ENCODE measurements around the gene TIMM50. TPM values are rescaled to one million over a fixed set of nuclear protein-coding genes. Genes with fewer than 3 reads are reported as not detected.

TIMM50 gene
- total and polyA plus RNA-seq, 2 donors = 44.0 to 49.3 TPM

GRCh38 chr19:39465956-39466747, 14.5 kb upstream of the TIMM50 start:
- DNase-seq (ENCODE audit: low read depth in 6 of 9, low spot score in 9 of 9) = no peak
- H3K9me3 ChIP-seq (ENCODE audit: control insufficient read depth in 2 of 2, insufficient read depth in 1 of 2, low read length in 1 of 2) = no peaks in the 10 kb centered on the region
- H3K27me3 ChIP-seq (ENCODE audit: control insufficient read depth in 2 of 2, insufficient read depth in 1 of 2, low read length in 1 of 2) = no peaks in the 10 kb centered on the region
- H3K4me3 ChIP-seq (ENCODE audit: low read length in 2 of 2) = no peak overlapping the region
- no peaks in the 10 kb centered on the region for H3K4me1 ChIP-seq (ENCODE audit: control insufficient read depth in 2 of 2, insufficient read depth in 2 of 2, low read length in 2 of 2)
- 99% methylated on average over 18 of the region's 18 CpGs for WGBS
- no peak overlapping the region for H3K27ac ChIP-seq (ENCODE audit: low read depth in 1 of 2, low read length in 1 of 2)
- peaks cover 71 to 74% of the 10 kb centered on the region in 2 donors for H3K36me3 ChIP-seq (ENCODE audit: control insufficient read depth in 2 of 2, insufficient read depth in 2 of 2, low read length in 1 of 2)

GRCh38 chr19:39467941-39468340, 12.7 kb upstream of the TIMM50 start:
- 99% methylated on average over 7 of the region's 7 CpGs for WGBS
- no peak for DNase-seq (ENCODE audit: low read depth in 6 of 9, low spot score in 9 of 9)
- H3K4me3 ChIP-seq (ENCODE audit: low read length in 2 of 2) = no peak overlapping the region
- peaks cover 85 to 86% of the 10 kb centered on the region in 2 donors for H3K36me3 ChIP-seq (ENCODE audit: control insufficient read depth in 2 of 2, insufficient read depth in 2 of 2, low read length in 1 of 2)
- H3K4me1 ChIP-seq (ENCODE audit: control insufficient read depth in 2 of 2, insufficient read depth in 2 of 2, low read length in 2 of 2) = no peaks in the 10 kb centered on the region
- no peaks in the 10 kb centered on the region for H3K27me3 ChIP-seq (ENCODE audit: control insufficient read depth in 2 of 2, insufficient read depth in 1 of 2, low read length in 1 of 2)
- no peaks in the 10 kb centered on the region for H3K9me3 ChIP-seq (ENCODE audit: control insufficient read depth in 2 of 2, insufficient read depth in 1 of 2, low read length in 1 of 2)
- H3K27ac ChIP-seq (ENCODE audit: low read depth in 1 of 2, low read length in 1 of 2) = no peak overlapping the region

GRCh38 chr19:39469036-39469435, 11.6 kb upstream of the TIMM50 start:
- H3K4me3 ChIP-seq (ENCODE audit: low read length in 2 of 2) = no peak overlapping the region
- H3K4me1 ChIP-seq (ENCODE audit: control insufficient read depth in 2 of 2, insufficient read depth in 2 of 2, low read length in 2 of 2) = no peaks in the 10 kb centered on the region
- H3K36me3 ChIP-seq (ENCODE audit: control insufficient read depth in 2 of 2, insufficient read depth in 2 of 2, low read length in 1 of 2) = peaks cover 94 to 95% of the 10 kb centered on the region in 2 donors
- no peak for DNase-seq (ENCODE audit: low read depth in 6 of 9, low spot score in 9 of 9)
- WGBS = 97% methylated on average over 11 of the region's 11 CpGs
- no peaks in the 10 kb centered on the region for H3K9me3 ChIP-seq (ENCODE audit: control insufficient read depth in 2 of 2, insufficient read depth in 1 of 2, low read length in 1 of 2)
- no peaks in the 10 kb centered on the region for H3K27me3 ChIP-seq (ENCODE audit: control insufficient read depth in 2 of 2, insufficient read depth in 1 of 2, low read length in 1 of 2)
- no peak overlapping the region for H3K27ac ChIP-seq (ENCODE audit: low read depth in 1 of 2, low read length in 1 of 2)

DNA sequence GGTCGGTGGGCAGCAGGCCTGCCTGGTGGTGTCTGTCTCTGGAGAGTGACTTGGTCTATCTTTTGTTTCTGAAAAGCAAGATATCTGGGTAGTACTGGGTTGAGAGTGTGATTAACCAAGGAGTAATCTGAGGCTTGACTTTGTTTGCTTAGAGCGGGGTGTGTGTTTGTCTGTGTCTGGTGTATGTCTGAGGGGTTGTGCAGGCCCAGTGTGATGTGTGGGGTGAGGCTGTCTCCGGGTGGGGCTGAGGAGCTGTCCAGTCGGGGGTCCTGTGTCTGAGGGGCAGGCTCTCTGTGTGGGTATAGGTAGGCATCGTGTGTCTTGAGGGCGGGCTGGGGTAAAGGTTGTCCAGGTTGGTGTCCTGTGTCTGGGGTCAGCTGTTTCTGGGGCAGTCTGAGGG, 11.1 kb upstream of the TIMM50 start:
- Histone ChIP-seq H3K27me3 (ENCODE audit: control insufficient read depth in 2 of 2, insufficient read depth in 1 of 2, low read length in 1 of 2) (no peaks in the 10 kb centered on the region), H3K36me3 (ENCODE audit: control insufficient read depth in 2 of 2, insufficient read depth in 2 of 2, low read length in 1 of 2) (peaks cover 95 to 97% of the 10 kb centered on the region in 2 donors), H3K27ac (ENCODE audit: low read depth in 1 of 2, low read length in 1 of 2) (no peak overlapping the region), H3K9me3 (ENCODE audit: control insufficient read depth in 2 of 2, insufficient read depth in 1 of 2, low read length in 1 of 2) (no peaks in the 10 kb centered on the region), H3K4me1 (ENCODE audit: control insufficient read depth in 2 of 2, insufficient read depth in 2 of 2, low read length in 2 of 2) (no peaks in the 10 kb centered on the region), H3K4me3 (ENCODE audit: low read length in 2 of 2) (no peak overlapping the region)
- DNase-seq (ENCODE audit: low read depth in 6 of 9, low spot score in 9 of 9) = no peak
- WGBS = 98% methylated on average over 6 of the region's 6 CpGs

DNA sequence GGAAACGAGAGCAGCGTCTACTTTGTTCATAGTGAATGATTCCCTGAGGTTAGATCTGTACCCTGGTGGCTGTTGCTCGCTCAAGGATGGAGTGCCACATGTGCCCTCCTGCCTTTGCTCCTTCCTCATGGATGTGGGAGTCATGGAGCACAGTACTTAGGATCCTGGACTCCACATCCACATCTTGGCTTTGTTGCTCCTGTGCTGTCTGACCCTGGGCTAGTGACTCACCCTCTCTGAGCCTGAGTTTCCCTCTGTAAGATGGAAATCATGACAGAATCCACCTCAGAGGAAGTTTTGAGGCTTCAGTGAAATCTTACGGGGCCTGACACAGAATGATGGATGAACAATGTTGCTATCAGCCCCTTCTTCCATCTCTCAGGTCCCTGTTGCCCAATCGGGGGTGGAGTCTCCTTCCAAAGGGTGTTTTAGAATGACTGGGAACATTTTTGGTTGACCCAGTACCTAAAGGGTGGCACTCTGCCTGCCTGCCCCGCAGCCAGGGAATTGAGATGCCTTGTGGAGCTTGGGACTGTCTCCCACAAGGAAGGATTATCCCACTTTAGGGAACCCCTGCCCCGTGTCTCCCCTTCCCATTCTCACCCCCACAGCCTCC, 9.8 kb upstream of the TIMM50 start:
- Histone ChIP-seq H3K4me1 (ENCODE audit: control insufficient read depth in 2 of 2, insufficient read depth in 2 of 2, low read length in 2 of 2) (no peaks in the 10 kb centered on the region), H3K9me3 (ENCODE audit: control insufficient read depth in 2 of 2, insufficient read depth in 1 of 2, low read length in 1 of 2) (peaks cover 0 to 3% of the 10 kb centered on the region in 2 donors), H3K4me3 (ENCODE audit: low read length in 2 of 2) (no peak overlapping the region), H3K27ac (ENCODE audit: low read depth in 1 of 2, low read length in 1 of 2) (no peak overlapping the region), H3K36me3 (ENCODE audit: control insufficient read depth in 2 of 2, insufficient read depth in 2 of 2, low read length in 1 of 2) (peaks cover 92 to 96% of the 10 kb centered on the region in 2 donors), H3K27me3 (ENCODE audit: control insufficient read depth in 2 of 2, insufficient read depth in 1 of 2, low read length in 1 of 2) (no peaks in the 10 kb centered on the region)
- WGBS = 96% methylated on average over 7 of the region's 7 CpGs
- DNase-seq (ENCODE audit: low read depth in 6 of 9, low spot score in 9 of 9) = no peak

DNA sequence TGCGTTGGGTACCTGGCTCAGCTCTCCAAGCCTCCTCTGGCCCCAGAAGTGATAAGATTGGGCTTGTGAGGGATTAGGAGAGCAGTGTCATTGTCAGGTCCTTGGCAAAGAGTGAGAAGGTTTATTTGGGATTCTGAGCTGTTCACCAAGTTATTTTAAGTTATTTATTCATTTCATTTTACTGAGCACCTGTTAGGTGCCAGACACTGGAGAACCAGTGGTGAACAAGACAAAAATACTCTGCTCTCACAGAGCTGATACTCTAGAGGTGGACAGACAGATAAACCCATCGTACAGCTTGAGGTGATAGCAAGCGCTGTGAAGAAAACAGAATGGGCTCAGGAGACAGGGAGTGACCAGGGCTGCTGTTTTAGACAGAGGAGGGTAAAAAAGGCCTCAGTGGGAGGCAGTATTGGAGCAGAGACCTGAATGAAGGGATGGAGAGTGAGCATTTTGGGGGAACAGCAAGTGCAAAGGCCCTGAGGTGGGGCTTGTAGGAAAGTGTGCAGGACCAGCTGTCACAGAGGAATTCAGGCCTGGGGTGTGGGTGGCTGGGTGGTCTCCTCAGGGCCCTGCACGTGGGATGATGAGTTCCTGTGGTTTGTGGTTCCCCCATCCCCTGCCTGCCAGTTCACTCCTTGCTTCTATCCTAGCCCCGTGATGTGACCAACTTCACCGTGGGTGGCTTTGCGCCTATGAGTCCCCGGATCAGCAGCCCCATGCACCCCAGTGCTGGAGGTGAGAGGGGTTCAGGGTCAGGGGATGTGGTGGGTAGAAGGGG, 8.7 kb upstream of the TIMM50 start:
- Histone ChIP-seq H3K4me3 (ENCODE audit: low read length in 2 of 2) (no peak overlapping the region), H3K36me3 (ENCODE audit: control insufficient read depth in 2 of 2, insufficient read depth in 2 of 2, low read length in 1 of 2) (peaks cover 91 to 94% of the 10 kb centered on the region in 2 donors), H3K4me1 (ENCODE audit: control insufficient read depth in 2 of 2, insufficient read depth in 2 of 2, low read length in 2 of 2) (no peaks in the 10 kb centered on the region), H3K27ac (ENCODE audit: low read depth in 1 of 2, low read length in 1 of 2) (no peak overlapping the region), H3K27me3 (ENCODE audit: control insufficient read depth in 2 of 2, insufficient read depth in 1 of 2, low read length in 1 of 2) (no peaks in the 10 kb centered on the region), H3K9me3 (ENCODE audit: control insufficient read depth in 2 of 2, insufficient read depth in 1 of 2, low read length in 1 of 2) (peaks cover 0 to 4% of the 10 kb centered on the region in 2 donors)
- DNase-seq (ENCODE audit: low read depth in 6 of 9, low spot score in 9 of 9) = no peak
- WGBS = 68% methylated on average over 8 of the region's 8 CpGs

- H3K27ac ChIP-seq (ENCODE audit: low read depth in 1 of 2, low read length in 1 of 2) = no peak overlapping the region
- H3K9me3 ChIP-seq (ENCODE audit: control insufficient read depth in 2 of 2, insufficient read depth in 1 of 2, low read length in 1 of 2) = peaks cover 0 to 4% of the 10 kb centered on the region in 2 donors
- H3K4me3 ChIP-seq (ENCODE audit: low read length in 2 of 2) = no peak overlapping the region
- H3K4me1 ChIP-seq (ENCODE audit: control insufficient read depth in 2 of 2, insufficient read depth in 2 of 2, low read length in 2 of 2) = no peaks in the 10 kb centered on the region
- peaks cover 84 to 86% of the 10 kb centered on the region in 2 donors for H3K36me3 ChIP-seq (ENCODE audit: control insufficient read depth in 2 of 2, insufficient read depth in 2 of 2, low read length in 1 of 2)
- 97% methylated on average over 32 of the region's 32 CpGs for WGBS
- no peaks in the 10 kb centered on the region for H3K27me3 ChIP-seq (ENCODE audit: control insufficient read depth in 2 of 2, insufficient read depth in 1 of 2, low read length in 1 of 2)
- no peak for DNase-seq (ENCODE audit: low read depth in 6 of 9, low spot score in 9 of 9)
Observed at GRCh38 chr19:39472746-39473442, 7.7 kb upstream of the TIMM50 start.

DNA sequence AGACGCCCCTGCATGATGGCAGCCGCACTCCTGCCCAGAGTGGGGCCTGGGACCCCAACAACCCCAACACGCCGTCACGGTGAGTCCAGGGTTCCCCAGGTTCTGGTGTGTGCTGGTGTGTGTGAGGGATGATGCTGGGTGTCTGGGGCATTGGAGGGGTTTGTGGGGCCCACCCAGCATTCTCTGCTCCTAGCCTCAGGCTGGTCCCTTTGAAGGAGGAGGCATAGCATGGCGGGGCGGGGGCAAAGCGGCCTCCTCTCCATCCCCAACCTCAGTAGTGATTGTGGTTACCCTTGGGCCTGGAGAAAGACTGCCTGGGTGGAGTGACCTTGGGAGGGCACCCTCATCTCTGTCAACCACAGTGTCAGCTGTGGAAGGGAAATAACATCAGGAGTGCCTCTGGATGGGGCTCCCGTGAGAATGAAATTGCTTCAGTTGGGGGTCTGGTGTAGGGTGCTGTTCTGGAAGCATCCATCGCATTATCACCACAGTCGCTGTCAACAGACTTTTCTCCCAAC, 7.1 kb upstream of the TIMM50 start:
- 91% methylated on average over 11 of the region's 11 CpGs for WGBS
- Histone ChIP-seq H3K27ac (ENCODE audit: low read depth in 1 of 2, low read length in 1 of 2) (no peak overlapping the region), H3K4me1 (ENCODE audit: control insufficient read depth in 2 of 2, insufficient read depth in 2 of 2, low read length in 2 of 2) (no peaks in the 10 kb centered on the region), H3K36me3 (ENCODE audit: control insufficient read depth in 2 of 2, insufficient read depth in 2 of 2, low read length in 1 of 2) (peaks cover 78 to 79% of the 10 kb centered on the region in 2 donors), H3K4me3 (ENCODE audit: low read length in 2 of 2) (no peak overlapping the region), H3K9me3 (ENCODE audit: control insufficient read depth in 2 of 2, insufficient read depth in 1 of 2, low read length in 1 of 2) (peaks cover 0 to 4% of the 10 kb centered on the region in 2 donors), H3K27me3 (ENCODE audit: control insufficient read depth in 2 of 2, insufficient read depth in 1 of 2, low read length in 1 of 2) (no peaks in the 10 kb centered on the region)
- no peak for DNase-seq (ENCODE audit: low read depth in 6 of 9, low spot score in 9 of 9)
